Subcutaneous adipose tissue (tissue), 4 donors: ENCODE data around the gene XYLT1. TPM values are rescaled to one million over a fixed set of nuclear protein-coding genes. Genes with fewer than 3 reads are reported as not detected.

Experiments used
- CTCF ChIP-seq: fragments of 450-650 bp; IDR thresholded peaks from one replicate; pipeline ENCODE4 v1.5.1; 2016; ENCODE audit warnings: low read depth, mild to moderate bottlenecking, control low read depth, antibody characterized with exemption, moderate library complexity
- total RNA-seq, 4 donors: library from RNA; depleted of rRNA; stranded (reverse); fragments of >200 nt; gene quantifications; one replicate each; pipeline ENCODE4 v1.1.0, GENCODE V29; 2016

Gene XYLT1
- total RNA-seq, 4 donors from 2014 or later = 21.7 to 27.5 (median 26.1) TPM

DNA sequence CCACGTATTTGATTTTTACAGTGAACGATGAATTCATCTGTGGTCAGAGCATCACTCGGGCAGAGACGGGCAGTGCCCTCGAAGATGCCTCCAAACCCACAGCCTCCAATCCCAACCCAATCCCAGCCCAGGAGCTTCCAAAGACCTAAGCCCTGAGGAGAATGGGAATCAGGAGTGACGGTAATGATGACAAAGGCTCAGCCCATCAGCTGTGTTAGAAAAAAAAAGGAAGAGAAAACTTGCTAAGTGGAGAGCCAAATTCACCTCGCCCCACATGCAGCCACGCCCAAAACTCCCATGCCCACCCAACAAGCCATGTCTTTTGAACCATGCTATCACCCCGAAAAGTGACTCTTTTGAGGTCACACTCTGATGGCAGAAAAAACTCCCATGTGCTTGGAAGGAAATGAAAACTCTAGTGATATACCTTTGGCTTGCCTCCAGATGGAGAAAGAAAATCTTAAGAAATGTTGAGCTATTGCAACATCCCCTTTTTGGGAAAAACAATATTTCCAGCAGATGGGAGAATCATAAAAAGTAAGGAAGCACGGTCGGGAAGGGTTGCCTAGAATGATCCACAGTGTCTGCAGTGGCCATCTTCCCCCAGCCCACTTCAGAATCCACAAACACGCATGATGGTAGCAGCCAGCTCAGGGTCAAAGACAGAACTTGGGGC is 37.7 kb downstream of the XYLT1 start:
- TF ChIP-seq CTCF = no peak

DNA sequence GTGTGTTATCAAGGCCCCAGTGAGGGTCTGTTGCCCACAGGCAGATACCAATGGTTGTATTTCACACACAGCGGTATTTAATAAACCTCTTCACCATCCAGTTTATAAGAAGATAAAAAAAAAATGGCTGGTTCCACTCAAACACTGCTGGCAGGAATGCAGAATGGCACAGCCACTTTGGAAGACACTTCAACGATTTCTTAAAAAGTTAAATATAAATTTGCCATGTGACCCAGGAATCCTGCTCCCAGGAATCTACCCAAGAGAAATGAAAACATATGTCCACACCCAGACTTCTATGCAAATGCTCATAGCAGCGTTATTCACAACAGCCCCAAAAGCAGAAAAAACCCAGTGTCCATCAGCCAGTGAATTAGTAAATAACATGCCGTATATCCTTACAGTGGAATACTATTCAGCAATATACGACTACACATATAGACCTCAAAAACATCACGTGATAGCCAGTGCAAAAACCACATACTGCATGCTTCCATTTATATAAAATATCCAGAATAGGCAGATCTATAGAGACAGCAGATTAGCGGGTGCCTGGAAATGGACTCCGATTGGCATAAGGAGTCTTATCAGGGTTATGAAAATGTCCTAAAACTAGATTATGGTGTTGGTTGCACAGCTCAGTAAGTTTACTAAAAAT is 38.7 kb downstream of the XYLT1 start:
- no peak for TF ChIP-seq CTCF

GRCh38 chr16:17431012-17431411 is 39.7 kb downstream of the XYLT1 start:
- TF ChIP-seq CTCF = no peak

DNA sequence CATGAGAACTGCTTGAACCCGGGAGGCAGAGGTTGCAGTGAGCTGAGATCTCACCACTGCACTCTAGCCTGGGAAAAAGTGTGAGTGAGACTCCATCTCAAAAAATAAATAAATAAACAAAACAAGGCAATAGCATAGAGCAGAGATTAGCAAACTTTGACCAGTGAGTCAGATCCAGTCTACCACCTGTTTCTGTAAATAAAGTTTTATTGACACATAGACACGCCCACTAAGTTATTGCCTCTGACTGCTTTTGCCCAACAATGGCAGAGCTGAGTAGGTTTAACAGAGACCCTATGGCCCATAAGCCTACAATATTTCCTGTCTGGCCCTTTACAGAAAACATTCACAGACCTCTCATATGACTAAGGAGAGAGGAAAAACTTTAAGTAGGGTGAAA is 44.3 kb downstream of the XYLT1 start:
- TF ChIP-seq CTCF = no peak

DNA sequence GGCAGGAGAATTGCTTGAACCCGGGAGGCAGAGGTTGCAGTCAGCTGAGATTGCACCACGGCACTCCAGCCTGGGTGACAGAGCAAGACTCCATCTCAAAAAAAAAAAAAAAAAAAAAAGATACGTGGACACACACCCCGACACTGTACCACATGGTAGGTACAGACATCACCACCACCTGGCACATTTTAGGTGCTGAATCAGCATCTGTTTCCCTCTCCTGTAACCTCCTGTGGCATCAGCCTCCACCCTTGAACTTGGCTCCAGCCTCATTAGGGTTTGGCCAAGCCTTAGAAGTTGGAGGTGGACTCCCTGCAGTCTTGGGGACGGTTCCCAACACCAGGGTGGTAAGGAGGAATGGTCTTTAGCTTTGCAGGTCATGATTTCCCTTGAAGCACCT is 46.0 kb downstream of the XYLT1 start:
- no peak for TF ChIP-seq CTCF

GRCh38 chr16:17423221-17423620 is 47.5 kb downstream of the XYLT1 start:
- no peak for TF ChIP-seq CTCF

GRCh38 chr16:17420816-17421215 is 49.9 kb downstream of the XYLT1 start:
- TF ChIP-seq CTCF = no peak
